Neuron (in vitro differentiated cells): ENCODE data around the gene CCDC197.

Experiments used
- H2AFZ ChIP-seq: one replicate; pipeline ENCODE4 v1.6.1; 2013; ENCODE audit warnings: low read depth, mild to moderate bottlenecking, inconsistent platforms, low read length, moderate library complexity
- H3K27me3 ChIP-seq: one replicate; pipeline ENCODE4 v1.6.1; 2013; ENCODE audit warnings: low read length; ENCODE audit not compliant: insufficient read depth
- H3K36me3 ChIP-seq: one replicate; pipeline ENCODE4 v1.6.1; 2013; ENCODE audit warnings: low read length; ENCODE audit not compliant: insufficient read depth
- H3K4me1 ChIP-seq: one replicate; pipeline ENCODE4 v1.6.1; 2013; ENCODE audit warnings: low read length; ENCODE audit not compliant: insufficient read depth
- H3K4me3 ChIP-seq: 2 replicates; pipeline ENCODE4 v1.5.1; 2013; ENCODE audit warnings: mild to moderate bottlenecking, low read length, moderate library complexity
- H3K9me3 ChIP-seq: one replicate; pipeline ENCODE4 v1.6.1; 2013; ENCODE audit warnings: low read length

Gene CCDC197

DNA sequence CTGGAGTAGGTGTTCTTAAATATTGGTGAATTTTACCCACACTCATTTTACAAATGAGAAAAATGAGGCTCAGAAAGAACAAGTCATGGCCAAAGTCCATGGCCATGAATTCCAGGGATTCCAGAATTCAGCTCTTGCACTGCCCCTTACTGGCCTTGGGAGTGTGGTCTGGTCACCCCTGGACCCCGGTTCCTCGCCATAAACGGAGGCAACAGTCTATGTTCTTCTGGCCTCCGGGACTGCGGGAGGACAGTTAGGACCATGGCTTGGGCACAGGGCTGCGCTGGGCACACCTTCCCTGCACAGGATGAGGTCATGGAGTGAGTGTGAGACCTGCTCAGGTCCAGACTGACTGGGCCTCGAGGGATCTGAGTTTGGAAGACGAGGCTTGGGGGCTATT is 6.9 kb downstream of the CCDC197 start:
- Histone ChIP-seq H3K27me3 (peaks cover 1% of the 10 kb centered on the region), H3K4me1 (no peaks in the 10 kb centered on the region), H3K4me3 (no peak overlapping the region), H3K36me3 (no peaks in the 10 kb centered on the region), H3K9me3 (peaks cover 3% of the 10 kb centered on the region), H2AFZ (no peak overlapping the region)

DNA sequence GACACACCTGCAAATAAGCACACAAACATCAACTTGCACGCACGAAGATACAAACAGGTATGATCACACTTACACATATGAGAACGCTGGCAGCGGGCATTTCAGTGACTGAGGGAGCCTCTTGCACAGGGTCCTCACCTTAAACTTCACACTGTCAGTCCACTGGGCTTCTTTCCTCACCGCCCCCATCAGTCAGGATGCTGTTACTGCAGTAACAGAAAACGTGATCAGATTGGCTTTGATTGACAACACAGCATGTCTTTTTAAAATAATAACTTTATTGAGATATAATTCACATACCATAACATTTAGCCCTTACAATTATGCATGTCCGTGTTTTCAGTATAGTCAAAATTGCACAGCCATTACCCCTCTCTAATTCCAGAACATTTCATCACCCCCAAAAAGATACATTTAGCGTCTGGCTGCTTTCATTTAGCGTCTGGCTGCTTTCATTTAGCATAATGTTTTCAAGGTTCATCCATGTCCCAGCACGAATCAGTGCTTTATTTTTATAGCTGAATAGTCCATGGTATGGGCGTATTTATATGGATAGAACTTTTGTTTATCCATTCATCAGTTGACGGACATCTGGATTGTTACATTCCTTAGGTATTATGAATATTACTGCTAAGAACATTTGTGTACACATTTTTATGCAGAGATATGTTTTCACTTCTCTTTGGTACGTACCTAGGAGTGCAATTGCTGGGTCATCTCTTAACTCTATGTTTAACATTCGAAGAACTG is 8.4 kb downstream of the CCDC197 start:
- Histone ChIP-seq H3K27me3 (peaks cover 3% of the 10 kb centered on the region), H3K9me3 (peaks cover 3% of the 10 kb centered on the region), H2AFZ (no peak overlapping the region), H3K36me3 (no peaks in the 10 kb centered on the region), H3K4me1 (no peaks in the 10 kb centered on the region), H3K4me3 (no peak overlapping the region)

DNA sequence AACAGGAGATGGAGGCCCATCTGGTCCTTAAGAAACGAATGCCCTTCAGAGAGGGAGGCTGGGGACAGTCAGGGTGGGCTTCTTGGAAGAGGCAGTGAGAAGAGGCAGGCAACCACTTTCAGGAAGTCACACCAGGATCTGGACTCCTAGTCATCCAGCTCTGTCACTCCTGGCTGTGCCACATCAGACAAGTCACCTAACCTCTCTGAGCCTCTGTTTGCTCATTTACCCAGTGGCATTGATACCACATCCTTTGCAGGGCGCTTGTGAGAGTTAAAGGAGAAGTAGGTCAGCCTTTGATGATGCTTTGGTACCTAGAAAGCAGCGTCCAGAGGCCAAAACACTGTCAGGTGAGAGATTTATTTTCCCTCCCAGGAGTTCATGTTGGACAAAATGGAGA is 11.1 kb downstream of the CCDC197 start:
- Histone ChIP-seq H3K9me3 (peaks cover 3% of the 10 kb centered on the region), H3K36me3 (no peaks in the 10 kb centered on the region), H3K27me3 (peaks cover 3% of the 10 kb centered on the region), H3K4me1 (no peaks in the 10 kb centered on the region), H2AFZ (no peak overlapping the region), H3K4me3 (no peak overlapping the region)

DNA sequence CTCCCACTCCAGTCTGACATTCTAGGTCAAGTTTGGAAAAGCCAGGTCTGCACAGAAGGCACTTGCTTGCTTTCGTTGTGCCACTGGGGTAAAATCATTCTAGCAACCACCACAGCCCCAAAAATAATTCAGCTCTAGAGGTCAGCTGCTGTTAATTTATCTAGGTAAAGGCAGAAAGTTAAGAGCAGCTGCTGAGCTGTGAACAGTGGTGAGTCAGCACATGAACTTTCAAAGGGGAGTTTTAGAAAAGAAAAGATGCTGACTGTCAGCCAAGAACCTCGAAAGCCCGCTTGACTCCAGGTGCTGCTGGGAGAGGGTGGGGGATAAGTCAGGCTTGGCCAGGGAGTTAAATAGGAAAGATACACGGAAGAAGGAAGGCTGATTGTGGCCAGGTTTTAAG is 12.7 kb downstream of the CCDC197 start:
- Histone ChIP-seq H3K27me3 (peaks cover 3% of the 10 kb centered on the region), H3K4me3 (no peak overlapping the region), H3K36me3 (no peaks in the 10 kb centered on the region), H2AFZ (no peak overlapping the region), H3K9me3 (peaks cover 3% of the 10 kb centered on the region), H3K4me1 (no peaks in the 10 kb centered on the region)

DNA sequence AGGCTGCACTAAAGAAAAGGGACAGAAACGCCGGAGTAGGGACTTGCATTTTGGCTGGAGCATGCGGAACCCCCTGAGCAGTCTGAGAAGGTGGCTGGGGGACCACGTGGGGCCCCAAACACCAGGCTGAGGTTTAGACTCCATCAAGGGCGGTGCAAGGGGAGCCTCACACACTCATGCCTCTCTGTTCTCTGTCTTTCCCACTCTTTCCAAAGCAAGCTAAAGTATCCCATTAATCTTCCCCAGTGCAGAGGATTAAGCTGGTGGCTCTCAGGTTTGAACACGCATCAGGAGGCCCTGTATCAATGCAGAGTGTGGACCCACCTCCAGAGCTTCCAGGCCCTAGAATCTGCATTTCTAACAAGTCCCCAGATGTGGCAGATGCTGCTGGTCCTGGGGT is 13.5 kb downstream of the CCDC197 start:
- Histone ChIP-seq H3K27me3 (peaks cover 8% of the 10 kb centered on the region), H3K4me3 (no peak overlapping the region), H2AFZ (no peak overlapping the region), H3K36me3 (no peaks in the 10 kb centered on the region), H3K4me1 (no peaks in the 10 kb centered on the region), H3K9me3 (peaks cover 4% of the 10 kb centered on the region)

DNA sequence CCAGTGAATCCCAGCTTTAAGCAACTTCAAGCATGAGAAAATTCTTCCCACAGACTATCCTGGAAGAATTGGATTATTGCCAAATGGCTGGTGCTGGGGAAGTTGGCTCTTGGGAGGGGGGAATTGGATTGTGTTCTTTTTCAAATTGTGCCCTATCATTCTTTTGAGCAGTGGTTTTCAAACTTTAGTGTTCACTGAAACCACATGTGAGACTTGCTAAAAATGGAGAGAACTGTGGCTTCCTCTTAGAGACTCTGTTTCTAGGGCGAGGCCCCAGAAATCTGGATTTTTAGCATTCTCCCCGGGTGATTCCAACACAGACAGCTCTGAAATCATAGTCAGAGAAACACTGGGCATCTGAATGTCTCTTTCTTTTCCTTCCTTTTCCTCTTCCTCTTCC is 14.7 kb downstream of the CCDC197 start:
- Histone ChIP-seq H2AFZ (no peak overlapping the region), H3K36me3 (no peaks in the 10 kb centered on the region), H3K4me1 (no peaks in the 10 kb centered on the region), H3K9me3 (peaks cover 5% of the 10 kb centered on the region), H3K27me3 (peaks cover 9% of the 10 kb centered on the region), H3K4me3 (no peak overlapping the region)

DNA sequence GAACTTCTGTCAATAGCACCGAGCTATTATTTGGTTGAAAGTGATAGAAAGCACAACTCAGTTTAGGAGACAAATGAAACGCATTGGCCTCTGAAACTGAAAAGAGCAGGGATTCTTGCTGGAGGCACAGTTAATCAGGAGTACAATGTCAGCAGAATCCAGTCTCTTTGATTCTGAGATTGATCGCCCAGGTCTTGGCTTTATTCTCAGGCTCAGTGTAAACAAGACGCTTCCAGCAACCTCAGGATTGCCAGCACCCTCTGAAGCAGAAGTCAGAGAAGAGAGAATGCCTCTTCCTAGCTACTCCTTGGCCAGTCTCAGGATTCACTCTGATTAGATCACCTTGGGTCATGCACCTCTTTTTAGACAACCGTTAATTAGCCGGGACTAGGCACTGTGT is 17.3 kb downstream of the CCDC197 start:
- H3K4me1 ChIP-seq = no peaks in the 10 kb centered on the region
- no peak overlapping the region for H2AFZ ChIP-seq

DNA sequence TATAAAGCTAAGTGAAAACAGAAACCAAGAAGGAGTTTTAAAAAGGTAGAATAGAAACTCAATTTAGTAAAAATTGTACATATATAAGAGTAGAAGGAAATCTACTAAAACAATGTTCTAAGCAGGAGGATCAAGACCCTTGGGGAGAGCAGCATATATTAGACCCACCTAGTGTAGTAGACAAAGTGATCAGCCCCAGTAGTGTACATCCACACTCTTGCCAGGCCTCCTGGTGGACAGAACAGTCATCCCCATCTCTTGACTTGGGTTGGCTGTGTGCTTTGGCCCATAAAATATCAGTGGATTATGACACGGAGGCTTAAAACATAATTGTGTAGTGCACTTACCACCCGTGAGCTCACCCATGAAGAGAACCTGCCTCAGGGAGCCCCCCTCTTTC is 18.1 kb downstream of the CCDC197 start:
- peaks cover 2% of the 10 kb centered on the region for H3K9me3 ChIP-seq
- H2AFZ ChIP-seq = no peak overlapping the region
- no peaks in the 10 kb centered on the region for H3K36me3 ChIP-seq
- no peaks in the 10 kb centered on the region for H3K4me1 ChIP-seq
- H3K4me3 ChIP-seq = no peak overlapping the region
- peaks cover 9% of the 10 kb centered on the region for H3K27me3 ChIP-seq

More for the DNA sequence above, 17.3 kb downstream of the CCDC197 start:
- Histone ChIP-seq H3K27me3 (peaks cover 9% of the 10 kb centered on the region), H3K36me3 (no peaks in the 10 kb centered on the region), H3K4me3 (no peak overlapping the region), H3K9me3 (peaks cover 2% of the 10 kb centered on the region)

DNA sequence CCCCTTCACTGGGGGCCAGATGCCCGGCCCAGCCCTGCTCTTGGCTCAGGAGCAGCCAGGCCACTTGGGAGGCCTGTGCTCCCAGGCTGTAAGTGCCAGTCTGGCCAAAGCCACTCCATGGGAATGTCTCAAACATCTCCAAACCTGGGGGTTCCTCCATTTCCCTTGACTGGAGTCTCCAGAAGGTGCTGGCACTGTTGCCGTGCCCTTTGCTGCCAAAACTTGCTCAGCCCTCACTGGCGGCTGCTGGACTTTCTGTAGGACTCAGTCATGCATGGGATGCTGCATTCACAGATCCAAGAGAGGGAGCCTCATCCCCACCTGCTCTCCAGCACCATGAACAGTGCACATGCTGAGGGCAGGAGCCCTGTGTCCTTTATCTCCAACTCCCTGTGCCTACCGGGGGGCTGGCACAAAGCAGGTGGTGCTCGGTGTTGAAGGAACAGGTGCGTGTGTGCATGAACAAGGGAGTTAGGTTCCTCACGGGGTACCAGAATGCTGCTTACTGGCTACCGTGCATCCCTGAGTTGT is 19.4 kb downstream of the CCDC197 start:
- Histone ChIP-seq H2AFZ (no peak overlapping the region), H3K36me3 (no peaks in the 10 kb centered on the region), H3K9me3 (peaks cover 2% of the 10 kb centered on the region), H3K27me3 (peaks cover 9% of the 10 kb centered on the region), H3K4me1 (no peaks in the 10 kb centered on the region), H3K4me3 (no peak overlapping the region)

DNA sequence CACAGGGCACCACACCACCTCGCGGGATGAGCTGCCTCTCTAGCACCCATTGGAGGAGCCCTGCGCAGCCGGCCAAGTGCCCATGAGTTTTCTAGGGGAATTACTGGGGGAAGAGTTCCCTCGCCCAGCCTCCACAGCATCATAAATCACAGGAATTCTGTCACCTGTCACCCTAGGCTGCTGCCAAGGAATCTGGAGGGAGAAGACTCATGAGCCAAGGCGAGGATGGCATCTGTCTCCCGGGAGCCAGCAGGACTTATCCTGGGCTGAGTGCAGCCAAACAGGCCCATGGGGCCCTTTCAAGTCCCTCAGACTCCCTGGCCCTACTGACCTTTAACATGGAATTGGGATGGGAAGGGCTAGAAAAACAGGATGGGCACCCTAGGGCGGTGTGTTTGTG is 21.2 kb downstream of the CCDC197 start:
- Histone ChIP-seq H3K27me3 (peaks cover 9% of the 10 kb centered on the region), H3K4me1 (peaks cover 11% of the 10 kb centered on the region), H3K4me3 (no peak overlapping the region), H3K36me3 (no peaks in the 10 kb centered on the region), H2AFZ (no peak overlapping the region), H3K9me3 (peaks cover 2% of the 10 kb centered on the region)

DNA sequence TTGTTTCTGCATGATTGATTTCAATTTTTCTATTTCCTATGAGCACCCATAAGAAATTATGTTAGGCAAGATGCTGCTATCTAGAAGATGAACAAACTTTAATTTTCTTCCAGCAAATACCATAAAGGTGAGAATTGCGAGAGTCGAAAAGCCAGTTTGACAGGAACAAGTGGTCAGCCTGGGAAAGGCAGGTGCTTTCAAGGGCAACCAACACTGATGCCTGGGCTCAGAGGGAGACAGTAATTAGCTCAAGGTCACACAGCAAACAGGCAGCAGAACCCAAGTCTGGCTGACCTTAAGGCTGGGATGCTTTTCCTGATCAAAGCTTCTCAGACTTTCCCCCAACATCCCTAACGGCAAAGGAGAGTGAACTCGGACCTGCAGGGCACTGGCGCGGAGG is 22.2 kb downstream of the CCDC197 start:
- Histone ChIP-seq H3K4me3 (no peak overlapping the region), H3K36me3 (no peaks in the 10 kb centered on the region), H3K9me3 (peaks cover 2% of the 10 kb centered on the region), H3K4me1 (peaks cover 11% of the 10 kb centered on the region), H2AFZ (no peak overlapping the region), H3K27me3 (peaks cover 9% of the 10 kb centered on the region)

DNA sequence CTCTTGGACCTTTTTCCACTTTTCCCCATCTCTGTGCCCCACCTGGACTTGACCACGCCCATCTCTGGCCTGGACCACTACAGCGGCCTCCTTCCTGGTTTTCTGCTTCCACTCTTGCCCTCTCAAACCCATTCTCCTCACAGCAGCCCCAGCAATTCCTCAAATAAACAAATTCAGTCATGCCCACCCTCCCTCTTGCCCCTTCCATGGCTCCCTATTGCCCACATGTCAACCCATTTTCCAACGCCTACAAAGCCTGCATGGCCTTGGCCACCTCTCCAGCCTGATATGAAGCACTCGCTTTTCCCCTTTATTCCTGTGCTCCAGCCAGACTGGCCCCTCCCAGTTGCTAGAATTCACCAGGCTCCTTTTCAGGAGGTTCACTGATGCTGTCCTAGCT is 23.2 kb downstream of the CCDC197 start:
- H2AFZ ChIP-seq = no peak overlapping the region
- no peaks in the 10 kb centered on the region for H3K36me3 ChIP-seq
- peaks cover 2% of the 10 kb centered on the region for H3K9me3 ChIP-seq
- no peak overlapping the region for H3K4me3 ChIP-seq
- H3K27me3 ChIP-seq = peaks cover 8% of the 10 kb centered on the region
- peaks cover 11% of the 10 kb centered on the region for H3K4me1 ChIP-seq

DNA sequence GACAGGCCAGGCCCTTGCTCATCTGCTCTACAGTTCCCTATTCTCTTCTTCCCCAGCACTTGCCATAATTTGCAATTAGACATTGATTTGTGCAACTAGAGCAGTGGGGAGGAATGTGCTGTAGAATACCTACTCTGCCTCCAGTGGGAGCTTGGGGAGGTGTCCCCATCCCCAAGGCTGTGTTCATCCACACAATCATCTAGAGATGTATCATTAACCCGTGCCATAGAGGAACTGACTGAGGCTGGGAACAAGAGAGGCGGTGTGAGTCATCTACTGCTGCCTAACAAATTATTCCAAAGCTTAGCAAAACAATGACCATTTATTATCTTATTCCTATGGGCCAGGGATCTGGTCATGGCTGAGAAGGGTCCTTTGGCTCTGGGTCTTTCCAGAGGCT is 23.9 kb downstream of the CCDC197 start:
- H3K4me3 ChIP-seq = no peak overlapping the region
- peaks cover 11% of the 10 kb centered on the region for H3K4me1 ChIP-seq
- H2AFZ ChIP-seq = no peak overlapping the region
- no peaks in the 10 kb centered on the region for H3K36me3 ChIP-seq
- no peaks in the 10 kb centered on the region for H3K9me3 ChIP-seq
- peaks cover 3% of the 10 kb centered on the region for H3K27me3 ChIP-seq
